Bronchial epithelial cell (primary cell): Measurements from ENCODE around the gene LSM3. TPM values are rescaled to one million over a fixed set of nuclear protein-coding genes. Genes with fewer than 3 reads are reported as not detected.

ENCODE experiments used
- DNase-seq: peaks from one replicate; pipeline ENCODE4 v3.0.0-alpha.2; 2010; ENCODE audit warnings: low read depth
- FAIRE-seq: peaks from 2 replicates; lab custom pipeline; 2011; peaks lifted over from hg19 to GRCh38; lab: Jason Lieb, UNC
- H3K27me3 ChIP-seq: 2 replicates; pipeline ENCODE4 v1.5.1; 2011; ENCODE audit warnings: low read length; ENCODE audit not compliant: control insufficient read depth, insufficient read depth
- H3K36me3 ChIP-seq: 2 replicates; pipeline ENCODE4 v1.5.1; 2011; ENCODE audit warnings: low read length; ENCODE audit not compliant: control insufficient read depth, insufficient read depth
- H3K4me3 ChIP-seq: 2 replicates; pipeline ENCODE4 v1.5.1; 2011; ENCODE audit warnings: mild to moderate bottlenecking, low read depth, low read length, control low read depth
- total RNA-seq: library from RNA; depleted of rRNA; stranded (reverse); fragments of >200 nt; gene quantifications from 2 replicates; pipeline ENCODE4 v1.2.1, GENCODE V29; 2014
- TF ChIP-seq, protein P1 (sequence below): IDR thresholded peaks from 2 replicates; pipeline ENCODE4 v1.5.1; 2011; ENCODE audit warnings: mild to moderate bottlenecking, moderate library complexity, low read length, control low read depth, inconsistent platforms; ENCODE audit not compliant: insufficient read depth, severe bottlenecking

The LSM3 gene
- total RNA-seq, 1 donor from 2014 or later: 6.6 TPM

DNA sequence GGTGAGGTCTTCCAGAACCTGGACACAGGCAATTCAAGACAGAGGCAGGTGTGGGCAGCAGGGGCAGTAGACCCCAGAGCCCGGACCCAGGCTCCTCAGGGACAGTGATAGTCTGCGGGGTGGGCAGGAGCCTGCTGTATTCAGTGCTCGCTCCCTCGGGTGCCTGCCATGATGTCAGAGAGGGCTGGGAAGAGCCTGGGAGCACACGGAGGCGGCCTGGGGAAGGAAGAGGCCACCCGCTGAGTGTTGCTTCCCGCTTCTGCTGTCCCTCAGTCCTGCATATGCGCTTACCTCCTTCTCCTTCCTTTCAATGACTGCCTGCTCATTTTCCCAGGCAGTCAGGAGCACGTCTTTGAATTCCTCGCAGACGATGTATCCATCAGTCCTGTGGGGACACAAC, 31.0 kb upstream of the LSM3 start:
- TF ChIP-seq, protein P1, sequence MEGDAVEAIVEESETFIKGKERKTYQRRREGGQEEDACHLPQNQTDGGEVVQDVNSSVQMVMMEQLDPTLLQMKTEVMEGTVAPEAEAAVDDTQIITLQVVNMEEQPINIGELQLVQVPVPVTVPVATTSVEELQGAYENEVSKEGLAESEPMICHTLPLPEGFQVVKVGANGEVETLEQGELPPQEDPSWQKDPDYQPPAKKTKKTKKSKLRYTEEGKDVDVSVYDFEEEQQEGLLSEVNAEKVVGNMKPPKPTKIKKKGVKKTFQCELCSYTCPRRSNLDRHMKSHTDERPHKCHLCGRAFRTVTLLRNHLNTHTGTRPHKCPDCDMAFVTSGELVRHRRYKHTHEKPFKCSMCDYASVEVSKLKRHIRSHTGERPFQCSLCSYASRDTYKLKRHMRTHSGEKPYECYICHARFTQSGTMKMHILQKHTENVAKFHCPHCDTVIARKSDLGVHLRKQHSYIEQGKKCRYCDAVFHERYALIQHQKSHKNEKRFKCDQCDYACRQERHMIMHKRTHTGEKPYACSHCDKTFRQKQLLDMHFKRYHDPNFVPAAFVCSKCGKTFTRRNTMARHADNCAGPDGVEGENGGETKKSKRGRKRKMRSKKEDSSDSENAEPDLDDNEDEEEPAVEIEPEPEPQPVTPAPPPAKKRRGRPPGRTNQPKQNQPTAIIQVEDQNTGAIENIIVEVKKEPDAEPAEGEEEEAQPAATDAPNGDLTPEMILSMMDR: no peak
- no peaks in the 10 kb centered on the region for H3K27me3 ChIP-seq
- no peak for DNase-seq
- H3K4me3 ChIP-seq: no peak overlapping the region
- FAIRE-seq: no peak
- peaks cover 26% of the 10 kb centered on the region for H3K36me3 ChIP-seq

DNA sequence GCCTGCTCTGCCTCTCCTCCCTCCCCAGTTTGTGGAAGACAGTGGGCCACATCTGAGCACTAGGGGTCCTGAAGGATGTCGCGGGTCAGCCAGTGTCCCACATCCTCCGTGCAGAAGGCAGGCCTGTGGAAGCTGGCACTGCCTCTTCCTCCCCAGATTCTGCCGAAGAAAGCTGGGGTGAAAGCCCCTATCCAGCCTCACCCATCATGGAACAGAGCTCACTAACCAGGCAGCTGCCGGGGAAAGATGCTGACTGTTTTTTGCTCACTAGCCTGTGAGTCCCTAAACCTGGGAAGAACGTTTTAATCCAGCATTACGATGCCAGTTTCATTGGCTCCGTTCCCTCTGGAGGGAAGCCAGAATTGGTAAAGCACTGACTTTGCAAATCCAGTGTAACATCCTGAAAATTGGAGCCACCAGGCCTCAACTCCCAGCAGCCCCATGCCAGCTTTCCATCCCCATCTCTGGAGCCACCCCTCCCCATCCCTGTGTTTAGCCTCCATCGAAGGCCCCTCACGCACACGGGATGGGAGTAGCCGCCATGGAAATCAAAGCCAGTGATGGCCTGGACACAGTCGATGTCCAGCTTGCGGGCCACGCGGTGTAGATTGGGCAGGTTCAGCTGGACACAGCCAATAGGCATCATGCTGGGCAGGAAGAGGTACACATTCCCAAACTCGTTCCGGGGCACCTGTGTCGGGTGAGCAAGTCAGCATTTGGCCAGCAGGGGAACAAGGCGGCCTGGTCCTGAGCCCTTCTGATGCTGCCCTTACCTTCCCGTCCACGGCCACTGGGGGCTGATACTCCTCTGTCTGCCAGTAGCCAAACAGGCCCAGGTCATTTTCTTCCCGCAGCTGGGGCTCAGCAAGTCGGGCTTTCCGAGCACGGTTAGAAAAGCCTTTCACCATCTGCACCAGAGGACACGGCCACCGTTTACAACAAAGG, 30.3 kb upstream of the LSM3 start:
- TF ChIP-seq, protein P1: no peak
- FAIRE-seq: no peak
- Histone ChIP-seq H3K27me3 (no peaks in the 10 kb centered on the region), H3K4me3 (no peak overlapping the region), H3K36me3 (peaks cover 26% of the 10 kb centered on the region)
- no peak for DNase-seq

DNA sequence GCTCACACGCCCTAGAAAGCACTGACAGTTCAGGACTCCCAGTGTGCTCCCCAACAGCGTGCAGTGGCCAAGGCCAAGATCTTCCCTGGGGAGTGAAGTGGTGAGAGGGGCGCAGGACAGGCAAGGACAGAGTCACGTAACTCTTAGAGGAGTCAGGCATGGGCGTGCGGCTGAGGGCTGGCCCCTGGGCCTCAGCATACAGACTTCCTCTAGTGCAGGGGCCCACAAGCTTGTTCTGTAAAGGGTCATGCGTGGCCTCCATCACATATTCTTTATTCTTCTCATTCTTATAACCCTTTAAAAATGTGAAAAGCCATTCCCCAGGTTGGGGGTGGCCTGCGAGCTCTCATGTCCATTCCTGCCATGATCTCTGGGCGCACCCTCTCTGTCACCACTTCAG, 28.5 kb upstream of the LSM3 start:
- no peak for DNase-seq
- FAIRE-seq: no peak

DNA sequence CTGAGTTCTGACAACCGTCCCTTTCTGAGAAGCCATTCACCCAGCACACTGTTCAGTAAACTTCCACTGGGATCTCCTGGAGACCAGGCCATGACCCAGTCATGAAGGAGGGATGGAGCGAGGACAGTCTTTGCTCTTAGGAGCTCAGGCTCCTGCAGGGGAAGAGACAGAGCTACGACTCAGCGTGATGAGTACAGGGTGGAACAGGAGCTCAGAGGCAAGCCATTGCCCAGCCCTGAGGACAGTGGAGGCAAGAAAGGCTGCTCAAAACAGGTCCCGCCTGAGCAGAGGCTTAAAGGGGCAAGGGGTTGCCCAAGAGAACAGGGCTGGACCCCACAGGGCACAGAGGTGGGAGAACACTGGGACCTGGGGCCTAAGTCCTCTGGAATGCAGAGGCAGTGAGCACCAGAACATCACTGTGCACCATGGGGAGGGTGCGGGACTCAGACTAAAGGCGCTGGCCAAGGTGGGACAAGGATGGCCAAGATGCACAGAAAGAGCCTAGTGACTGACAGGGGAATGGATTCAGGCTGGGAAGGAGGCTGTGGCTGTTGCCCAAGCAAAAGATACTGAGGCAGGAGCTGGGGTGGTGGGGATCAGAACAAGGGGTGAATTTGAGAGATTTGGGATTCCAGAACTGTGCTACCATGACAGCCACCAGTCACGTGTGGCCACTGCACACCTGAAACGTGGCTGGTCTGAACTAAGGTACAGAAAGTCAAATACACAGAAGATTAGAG, 28.0 kb upstream of the LSM3 start:
- FAIRE-seq (no peak), DNase-seq (no peak)
- TF ChIP-seq, protein P1: no peak
- H3K27me3 ChIP-seq: no peaks in the 10 kb centered on the region
- no peak overlapping the region for H3K4me3 ChIP-seq
- peaks cover 29% of the 10 kb centered on the region for H3K36me3 ChIP-seq

More for the DNA sequence above, 28.5 kb upstream of the LSM3 start:
- Histone ChIP-seq H3K36me3 (peaks cover 30% of the 10 kb centered on the region), H3K27me3 (no peaks in the 10 kb centered on the region), H3K4me3 (no peak overlapping the region)
- TF ChIP-seq, protein P1: no peak

DNA sequence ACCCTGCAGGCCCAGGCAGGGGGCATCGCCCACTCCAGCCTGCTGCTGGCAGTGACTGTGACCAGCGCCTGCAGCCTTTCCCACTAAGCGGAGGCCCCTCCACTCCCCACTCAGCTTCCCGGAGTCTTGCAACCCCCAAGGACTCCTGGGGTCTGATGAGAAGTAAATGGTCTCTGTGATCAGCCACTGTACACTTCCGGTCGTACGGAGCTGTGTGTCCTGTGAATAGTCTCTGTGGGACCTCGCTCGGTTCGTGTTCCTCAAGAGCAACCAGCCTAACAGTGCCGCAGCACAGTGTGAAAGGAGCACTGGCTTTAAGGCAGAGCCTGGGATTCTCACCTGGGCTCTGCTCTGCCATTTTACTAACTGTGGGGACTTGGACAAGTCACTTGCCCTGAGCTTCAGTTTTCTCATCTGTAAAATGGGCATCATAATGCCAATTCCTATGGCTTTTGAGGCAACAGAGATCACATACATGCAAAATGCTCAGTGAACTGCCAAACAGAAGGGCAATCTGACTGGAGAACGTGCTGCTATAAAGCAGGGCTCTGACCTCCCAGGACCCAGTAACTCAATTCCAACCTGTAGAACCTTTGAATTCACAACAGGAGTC, 27.0 kb upstream of the LSM3 start:
- DNase-seq: no peak
- no peak for FAIRE-seq
- H3K27me3 ChIP-seq: no peaks in the 10 kb centered on the region
- TF ChIP-seq, protein P1: no peak
- H3K36me3 ChIP-seq: peaks cover 29% of the 10 kb centered on the region
- H3K4me3 ChIP-seq: no peak overlapping the region
